ENCODE measurements around the gene ADAMTS1.

The ADAMTS1 gene

DNA sequence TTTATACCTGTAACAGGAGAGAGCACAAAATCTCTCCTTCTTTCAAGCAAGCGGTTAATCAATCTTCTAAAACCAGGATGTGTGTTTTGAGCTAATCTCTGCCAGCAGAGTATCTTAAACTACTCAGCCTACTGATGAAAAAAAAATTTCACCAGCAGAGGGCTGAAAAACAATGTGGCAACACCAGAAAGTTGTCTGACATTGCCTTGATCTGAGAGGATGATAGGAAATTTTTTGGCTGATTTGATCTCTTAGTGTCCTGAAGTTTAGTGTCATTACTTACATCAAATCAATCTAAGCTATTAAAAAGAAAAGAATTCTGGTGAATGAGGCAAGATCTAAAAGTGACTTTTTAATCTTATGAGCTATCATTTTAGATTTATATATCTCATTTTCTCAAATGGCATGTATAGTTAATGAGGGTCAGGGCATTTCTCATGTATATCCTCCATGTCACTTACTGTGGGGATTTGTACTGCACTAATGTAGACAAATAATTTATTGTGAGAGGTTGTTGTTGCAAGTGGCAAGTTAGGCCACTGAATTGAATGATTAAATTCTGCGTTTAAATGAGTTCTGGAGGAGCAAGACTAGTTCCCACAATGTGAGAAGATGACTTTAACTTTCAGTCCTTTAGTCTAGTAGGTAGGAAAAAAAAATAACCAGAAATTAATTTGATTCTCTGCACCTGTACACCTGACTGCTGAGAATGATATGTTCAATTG is 10.9 kb downstream of the ADAMTS1 start:
- in situ Hi-C loops (cut with HindIII; ENCODE audit: low sequenced_read_pairs) = no loop called here
- no peak for DNase-seq (ENCODE audit: low read depth, low spot score)
- TF ChIP-seq, protein P1, sequence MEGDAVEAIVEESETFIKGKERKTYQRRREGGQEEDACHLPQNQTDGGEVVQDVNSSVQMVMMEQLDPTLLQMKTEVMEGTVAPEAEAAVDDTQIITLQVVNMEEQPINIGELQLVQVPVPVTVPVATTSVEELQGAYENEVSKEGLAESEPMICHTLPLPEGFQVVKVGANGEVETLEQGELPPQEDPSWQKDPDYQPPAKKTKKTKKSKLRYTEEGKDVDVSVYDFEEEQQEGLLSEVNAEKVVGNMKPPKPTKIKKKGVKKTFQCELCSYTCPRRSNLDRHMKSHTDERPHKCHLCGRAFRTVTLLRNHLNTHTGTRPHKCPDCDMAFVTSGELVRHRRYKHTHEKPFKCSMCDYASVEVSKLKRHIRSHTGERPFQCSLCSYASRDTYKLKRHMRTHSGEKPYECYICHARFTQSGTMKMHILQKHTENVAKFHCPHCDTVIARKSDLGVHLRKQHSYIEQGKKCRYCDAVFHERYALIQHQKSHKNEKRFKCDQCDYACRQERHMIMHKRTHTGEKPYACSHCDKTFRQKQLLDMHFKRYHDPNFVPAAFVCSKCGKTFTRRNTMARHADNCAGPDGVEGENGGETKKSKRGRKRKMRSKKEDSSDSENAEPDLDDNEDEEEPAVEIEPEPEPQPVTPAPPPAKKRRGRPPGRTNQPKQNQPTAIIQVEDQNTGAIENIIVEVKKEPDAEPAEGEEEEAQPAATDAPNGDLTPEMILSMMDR (IDR thresholded peaks at IDR 0.05; ENCODE audit: low read depth, low read length) = peak; percentile 37
- H3K4me3 ChIP-seq (ENCODE audit: low read depth, low read length) = no peak overlapping the region

DNA sequence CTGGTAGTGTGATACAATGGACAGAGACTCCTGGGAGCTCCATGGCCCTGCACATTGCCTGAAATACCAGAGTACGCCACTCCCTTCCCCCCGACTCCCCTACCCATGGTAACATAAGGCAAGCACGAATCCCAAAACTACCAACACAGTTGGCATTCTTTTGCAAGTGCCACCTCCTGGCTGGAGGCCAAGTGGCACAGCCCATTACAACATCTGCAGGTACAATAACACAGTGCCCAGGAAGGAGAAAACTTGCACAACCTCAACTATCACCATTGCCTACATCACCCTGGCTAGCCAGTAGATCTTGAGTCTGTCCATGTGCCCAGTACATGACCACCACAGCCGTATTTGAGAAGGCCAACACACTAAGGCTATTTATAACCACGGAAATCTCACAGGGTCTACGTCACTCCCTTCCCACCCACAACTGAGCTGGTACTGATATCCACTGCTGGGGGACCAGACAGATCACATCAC is 11.7 kb downstream of the ADAMTS1 start:
- no peak overlapping the region for H3K4me3 ChIP-seq (ENCODE audit: low read depth, low read length)
- in situ Hi-C loops (cut with HindIII; ENCODE audit: low sequenced_read_pairs) = no loop called here
- TF ChIP-seq, protein P1 (IDR thresholded peaks at IDR 0.05; ENCODE audit: low read depth, low read length) = no peak
- no peak for DNase-seq (ENCODE audit: low read depth, low spot score)

DNA sequence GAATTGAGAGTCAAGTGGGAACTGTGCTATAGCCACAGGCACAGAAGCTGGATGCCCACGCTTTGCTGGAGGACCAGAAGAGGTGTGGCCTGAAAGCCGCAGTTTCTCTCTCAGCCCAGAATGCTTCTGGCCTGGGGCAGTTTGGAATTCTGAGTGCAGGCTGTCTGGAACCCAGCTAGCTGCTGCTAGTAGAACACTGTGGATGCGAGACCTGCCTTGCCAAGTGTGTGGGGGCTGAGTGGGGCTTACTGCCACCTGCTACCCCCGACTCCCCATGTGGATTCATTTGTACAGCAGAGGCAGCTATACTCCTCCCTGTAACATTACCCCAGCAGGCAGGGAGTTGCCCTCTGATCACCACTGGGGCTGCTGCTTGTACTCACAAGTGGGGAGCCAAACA is 12.2 kb downstream of the ADAMTS1 start:
- no peak overlapping the region for H3K4me3 ChIP-seq (ENCODE audit: low read depth, low read length)
- DNase-seq (ENCODE audit: low read depth, low spot score) = no peak
- in situ Hi-C loops (cut with HindIII; ENCODE audit: low sequenced_read_pairs) = no loop called here
- TF ChIP-seq, protein P1 (IDR thresholded peaks at IDR 0.05; ENCODE audit: low read depth, low read length) = no peak

DNA sequence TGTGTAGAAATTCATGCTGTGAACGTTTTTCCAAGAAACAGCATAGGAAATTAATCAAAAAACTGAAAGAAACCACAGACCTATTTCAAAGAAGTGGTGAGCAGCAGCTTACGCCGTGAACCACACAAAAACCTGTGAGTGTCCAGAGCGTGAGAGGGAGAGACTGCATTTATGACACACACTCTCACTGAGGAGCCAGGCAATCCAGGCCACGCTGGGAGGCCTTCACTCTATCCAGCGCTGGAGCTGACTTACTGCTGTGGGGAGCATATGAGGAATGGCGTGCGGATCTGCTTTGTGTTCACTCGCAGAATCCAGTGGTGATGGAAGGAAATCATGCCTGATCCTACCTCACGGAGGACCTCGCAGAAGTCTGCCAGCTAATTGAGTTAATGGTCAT is 12.7 kb downstream of the ADAMTS1 start:
- no peak for DNase-seq (ENCODE audit: low read depth, low spot score)
- in situ Hi-C loops (cut with HindIII; ENCODE audit: low sequenced_read_pairs) = no loop called here
- TF ChIP-seq, protein P1 (IDR thresholded peaks at IDR 0.05; ENCODE audit: low read depth, low read length) = no peak
- H3K4me3 ChIP-seq (ENCODE audit: low read depth, low read length) = no peak overlapping the region

DNA sequence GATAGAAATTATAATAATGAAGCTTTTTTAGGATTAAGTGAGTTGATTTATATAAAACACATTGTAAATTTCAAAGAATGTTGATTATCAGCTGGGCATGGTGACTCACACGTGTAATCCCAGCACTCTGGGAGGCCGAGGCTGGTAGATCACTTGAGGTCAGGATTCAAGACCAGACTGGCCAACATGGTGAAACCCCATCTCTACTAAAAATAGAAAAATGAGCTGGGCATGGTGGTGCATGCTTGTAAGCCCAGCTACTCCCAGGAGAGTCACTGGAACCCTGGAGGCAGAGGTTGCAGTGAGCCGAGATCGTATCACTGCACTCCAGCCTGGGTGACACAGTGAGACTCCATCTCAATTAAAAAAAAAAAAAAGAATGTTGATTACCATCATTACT is 18.4 kb downstream of the ADAMTS1 start:
- no peak overlapping the region for H3K4me3 ChIP-seq (ENCODE audit: low read depth, low read length)
- no peak for DNase-seq (ENCODE audit: low read depth, low spot score)
- in situ Hi-C loops (cut with HindIII; ENCODE audit: low sequenced_read_pairs) = no loop called here
- TF ChIP-seq, protein P1 (IDR thresholded peaks at IDR 0.05; ENCODE audit: low read depth, low read length) = no peak

DNA sequence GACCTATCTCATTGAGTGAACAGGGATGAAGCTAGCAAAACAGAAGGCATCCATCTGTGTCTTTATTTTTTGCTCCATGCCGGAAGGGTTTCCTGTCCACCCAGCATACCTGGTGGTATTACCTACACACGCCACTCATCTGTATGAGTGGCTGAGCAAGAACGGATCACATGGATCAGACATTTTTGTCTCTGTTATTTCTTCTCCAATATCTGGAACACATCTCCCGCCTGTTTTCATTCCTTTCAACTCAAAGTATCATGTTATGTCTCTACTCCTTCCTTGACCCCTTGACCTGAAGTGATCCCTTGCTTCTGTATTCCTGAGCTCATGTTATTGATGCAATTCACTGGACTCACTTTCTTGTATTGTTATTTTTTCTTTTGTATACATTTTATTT is 24.7 kb downstream of the ADAMTS1 start:
- TF ChIP-seq, protein P1 (IDR thresholded peaks at IDR 0.05; ENCODE audit: low read depth, low read length) = no peak
- in situ Hi-C loops (cut with HindIII; ENCODE audit: low sequenced_read_pairs) = no loop called here
- DNase-seq (ENCODE audit: low read depth, low spot score) = no peak
- no peak overlapping the region for H3K4me3 ChIP-seq (ENCODE audit: low read depth, low read length)

Measured in astrocyte of the spinal cord (primary cell).